Measurements from ENCODE around the gene SMC5.
"Not testable (repeated sequence)": the region's sequence is repeated elsewhere in the genome, so short reads cannot be mapped to it uniquely, and the experiment has no call there.

Gene SMC5

DNA sequence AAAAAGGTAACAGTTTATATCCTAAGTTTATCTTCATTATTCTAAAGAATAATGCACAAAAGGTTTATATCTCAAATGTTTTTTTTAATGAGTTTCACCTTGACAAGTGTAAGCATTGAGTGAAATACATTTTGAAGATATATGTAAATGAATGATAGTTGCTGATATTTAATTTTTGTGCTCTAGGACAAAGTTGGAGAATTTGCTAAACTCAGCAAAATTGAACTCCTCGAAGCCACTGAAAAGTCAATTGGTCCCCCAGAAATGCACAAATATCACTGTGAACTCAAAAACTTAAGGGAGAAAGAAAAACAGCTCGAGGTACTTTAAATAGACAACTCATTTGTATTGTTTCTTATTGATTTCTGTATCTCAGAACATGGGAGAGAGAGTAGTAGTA is 19.5 kb downstream of the SMC5 start:
- DNase-seq = no peak

DNA sequence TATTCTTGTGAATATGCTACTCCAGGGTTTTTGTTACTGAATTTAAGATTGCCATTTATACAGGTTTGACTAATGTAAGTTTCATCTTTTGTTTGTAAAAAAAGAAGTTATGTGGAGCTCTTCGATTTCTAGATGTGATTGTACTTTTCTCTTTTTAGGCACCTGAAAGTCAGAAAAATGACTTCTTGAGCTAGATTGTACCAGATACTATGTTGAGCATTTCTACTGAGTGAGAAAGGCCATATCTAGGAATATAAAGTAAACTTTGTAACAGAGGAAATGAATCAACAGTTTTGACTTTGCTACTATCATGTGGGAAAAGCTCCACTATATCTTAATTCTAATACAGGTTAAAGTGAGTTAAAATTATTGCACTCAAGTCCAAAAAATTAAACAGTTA is 25.1 kb downstream of the SMC5 start:
- no peak for DNase-seq

DNA sequence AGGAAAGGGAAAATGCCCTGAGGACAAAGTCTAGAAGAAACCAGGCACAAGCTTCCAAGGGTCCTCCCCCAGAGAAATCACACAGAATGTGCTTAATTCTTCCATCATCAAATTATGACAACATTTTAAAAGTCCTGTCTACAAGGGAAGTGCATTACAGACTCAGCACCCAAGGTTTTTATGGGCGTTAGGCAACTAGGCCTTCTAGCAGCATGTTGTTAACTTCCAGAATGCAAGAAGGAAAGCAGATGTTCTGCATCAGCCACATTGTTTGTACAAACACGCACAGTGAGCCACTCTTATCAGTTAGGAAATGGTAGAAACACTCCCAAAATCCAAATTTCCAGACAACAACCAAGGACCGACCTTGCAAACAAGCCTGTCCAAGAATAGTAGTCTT is 26.5 kb downstream of the SMC5 start:
- no peak for DNase-seq

DNA sequence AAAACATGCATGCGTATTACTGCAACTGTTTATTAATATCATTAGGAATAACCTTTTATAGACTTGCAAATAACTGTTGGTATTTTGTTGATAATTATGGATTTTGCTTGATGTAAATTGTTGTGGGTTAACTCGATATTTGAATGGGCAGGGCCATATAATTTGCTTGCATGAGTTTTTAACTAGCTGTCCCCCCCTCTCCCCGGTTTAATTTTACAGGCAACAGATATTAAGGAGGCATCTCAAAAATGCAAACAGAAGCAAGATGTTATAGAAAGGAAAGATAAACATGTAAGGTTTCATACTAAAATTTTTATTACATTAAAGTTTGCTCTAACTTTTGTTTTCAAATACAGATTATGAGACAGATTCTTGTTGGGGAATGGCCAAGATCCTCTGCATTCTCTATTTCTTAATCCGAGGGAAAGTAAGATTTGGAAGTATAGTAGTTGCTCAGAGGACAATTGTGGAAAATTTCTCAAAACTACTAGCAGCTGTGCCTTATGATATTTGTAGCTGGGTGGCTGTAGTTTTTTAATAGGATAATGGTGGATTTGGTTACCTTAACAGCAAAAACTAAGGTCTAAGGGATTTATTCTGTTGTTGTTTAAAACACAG is 27.3 kb downstream of the SMC5 start:
- DNase-seq = no peak

DNA sequence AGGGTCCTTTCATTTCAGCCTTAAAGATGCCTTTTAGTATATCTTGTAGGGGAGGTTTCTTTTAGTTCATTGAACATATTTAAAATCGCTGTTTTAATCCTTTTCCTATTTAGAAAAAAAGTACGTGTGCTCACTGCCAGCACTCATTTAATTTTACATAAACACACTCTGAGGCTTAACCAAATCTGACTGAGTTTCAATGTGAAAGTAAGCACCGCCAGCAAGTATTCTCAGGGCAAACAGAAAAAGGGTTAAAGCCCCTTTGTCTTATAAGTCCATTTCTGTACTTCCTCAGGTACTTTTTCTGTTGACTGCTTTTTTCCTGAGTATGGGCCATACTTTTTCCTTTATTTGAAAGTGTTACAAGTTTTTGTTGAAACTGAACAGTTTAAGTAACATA is 31.8 kb downstream of the SMC5 start:
- DNase-seq = no peak

DNA sequence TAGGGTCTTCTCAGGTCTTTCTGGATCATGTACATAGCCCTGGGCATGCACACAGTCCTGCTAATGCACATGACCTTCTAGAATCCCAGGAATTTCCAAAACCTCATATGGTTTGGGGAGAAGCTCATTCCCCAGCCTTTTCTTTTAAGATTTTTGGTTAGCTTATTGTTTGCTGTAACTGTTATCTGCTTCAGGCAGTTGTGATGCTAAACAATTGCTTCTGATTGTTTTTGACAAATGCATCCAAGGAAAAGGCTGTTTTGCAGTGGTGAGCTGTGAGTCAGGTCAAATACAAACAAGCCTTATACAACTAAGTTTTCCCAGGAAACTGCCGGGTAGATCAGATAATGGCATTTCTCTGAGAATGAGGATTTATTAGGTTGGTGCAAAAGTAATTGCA is 32.7 kb downstream of the SMC5 start:
- DNase-seq = no peak

DNA sequence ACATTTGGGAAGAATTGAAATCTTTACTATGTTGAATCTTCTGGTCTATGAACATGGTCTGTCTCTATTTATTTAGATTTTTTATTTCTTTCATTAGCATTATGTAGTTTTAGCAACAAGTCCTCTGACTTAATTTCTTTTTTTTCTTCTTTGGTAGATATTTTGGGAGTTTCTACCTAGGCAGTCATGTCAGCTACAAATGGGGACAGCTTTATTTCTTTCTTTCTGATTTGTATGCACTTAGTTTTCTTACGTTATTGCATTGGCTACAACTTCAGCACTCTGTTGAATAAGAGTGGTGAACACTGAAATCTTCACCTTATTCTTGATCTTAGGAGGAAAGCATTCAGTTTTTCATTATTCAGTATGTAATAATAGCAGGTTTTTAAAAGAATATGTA is 33.5 kb downstream of the SMC5 start:
- no peak for DNase-seq

DNA sequence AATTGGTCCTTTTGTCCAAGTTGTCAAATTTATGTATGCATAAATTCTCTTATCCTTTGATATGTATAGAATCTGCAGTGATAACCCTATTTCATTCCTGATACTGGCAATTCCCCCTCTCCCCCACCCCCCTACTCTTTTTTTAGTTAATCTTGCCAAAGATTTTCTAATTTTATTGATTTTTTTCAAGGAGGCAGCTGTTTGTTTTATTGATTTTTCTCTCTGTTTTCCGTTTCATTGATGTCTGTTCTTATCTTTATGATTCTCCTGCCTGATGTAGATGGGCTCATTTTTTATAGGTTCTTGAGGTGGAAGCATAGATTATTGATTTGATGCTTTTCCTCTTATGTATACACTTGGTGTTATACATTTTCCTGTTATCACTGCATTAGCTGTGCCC is 34.4 kb downstream of the SMC5 start:
- DNase-seq = no peak

DNA sequence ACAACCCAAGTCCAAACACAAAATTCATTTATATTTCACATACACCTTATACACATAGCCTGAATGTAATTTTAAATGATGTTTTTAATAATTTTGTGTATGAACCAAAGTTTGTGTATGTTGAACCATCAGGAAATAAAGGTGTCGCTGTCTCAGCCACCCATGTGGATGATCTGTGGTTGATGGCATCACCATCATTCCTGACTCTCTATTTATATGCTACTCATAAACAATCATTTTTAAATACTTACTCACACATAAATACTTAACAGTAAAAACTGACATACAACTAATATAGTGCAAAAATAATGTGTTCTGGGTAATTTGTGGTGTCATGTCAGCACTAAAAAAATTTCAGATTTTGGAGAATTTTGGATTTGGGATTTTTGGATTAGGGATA is 38.4 kb downstream of the SMC5 start:
- no peak for DNase-seq

DNA sequence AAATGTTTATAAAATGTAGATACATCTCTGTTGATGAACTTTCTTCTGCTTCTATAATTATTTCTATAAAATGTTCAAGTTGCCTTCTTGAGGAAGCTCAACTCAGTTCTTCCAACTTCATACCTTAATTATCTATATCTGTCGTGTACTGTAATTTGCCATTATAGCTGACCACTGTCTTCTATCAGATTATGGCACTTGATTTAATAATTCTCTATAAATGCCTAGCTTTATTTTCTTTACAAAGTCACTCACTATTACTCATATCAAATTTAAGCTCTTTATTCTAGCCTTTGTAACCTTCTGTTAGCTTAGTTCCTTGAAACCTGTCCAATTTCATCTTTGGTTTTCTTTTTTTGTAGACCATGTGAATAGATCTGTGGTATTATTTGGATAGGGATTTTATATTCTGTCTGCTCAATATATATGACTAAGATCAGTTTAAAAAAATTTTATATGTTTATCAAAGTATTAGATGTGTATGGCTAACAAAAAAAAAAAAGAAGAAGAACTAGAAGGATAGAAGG is 39.5 kb downstream of the SMC5 start:
- no peak for DNase-seq

DNA sequence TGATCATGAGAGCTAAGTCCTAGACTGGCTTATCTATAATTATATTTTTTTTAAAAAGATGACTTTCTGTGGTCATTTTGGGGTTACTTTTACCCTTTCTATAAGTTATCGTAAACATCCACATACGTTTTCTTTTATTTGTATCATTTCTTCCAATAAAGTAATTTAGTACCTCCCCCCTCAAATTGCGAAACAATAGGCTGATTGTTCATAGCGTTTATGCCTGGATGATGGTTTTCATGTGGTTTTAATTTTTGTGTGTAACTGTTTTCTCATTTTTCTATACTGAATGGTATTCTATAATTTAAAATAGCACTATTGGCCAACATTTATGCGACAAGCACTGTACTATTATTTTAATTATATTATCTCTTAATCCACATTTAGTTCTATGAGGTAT is 44.5 kb downstream of the SMC5 start:
- DNase-seq = no peak

DNA sequence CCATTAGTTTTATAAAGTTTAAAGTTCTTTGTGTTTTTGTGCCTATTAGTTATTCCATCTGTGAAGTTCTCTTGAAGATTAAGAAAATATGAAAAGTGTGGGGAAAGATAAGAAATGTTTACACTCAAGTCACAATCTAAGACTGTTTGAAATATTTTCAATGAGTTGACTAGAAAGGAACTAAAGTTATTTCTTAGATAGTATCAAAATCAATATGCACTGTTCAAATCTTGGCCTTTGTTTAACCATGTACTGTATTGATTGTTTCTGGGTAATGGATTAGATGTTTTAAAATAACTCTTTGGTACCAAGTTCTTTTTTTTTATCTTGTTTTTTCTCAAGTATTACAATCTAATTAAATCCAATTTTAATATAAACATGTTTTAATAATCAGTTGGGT is 46.0 kb downstream of the SMC5 start:
- no peak for DNase-seq

DNA sequence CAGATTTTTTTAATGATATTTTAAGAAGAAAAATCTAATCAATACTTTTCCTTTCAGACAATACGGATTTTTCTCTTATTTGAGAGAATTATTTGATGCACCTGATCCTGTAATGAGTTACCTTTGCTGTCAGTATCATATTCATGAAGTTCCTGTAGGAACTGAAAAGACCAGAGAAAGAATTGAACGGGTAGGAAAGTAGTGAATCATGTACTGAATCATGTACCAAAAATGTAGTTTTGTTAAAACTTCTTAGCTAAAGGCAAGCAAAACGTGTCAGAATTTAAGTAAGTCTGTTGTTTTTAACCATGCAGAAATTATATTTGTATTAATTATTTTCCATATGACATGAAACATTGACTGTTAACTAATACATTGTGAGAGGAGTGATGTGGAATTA is 56.6 kb downstream of the SMC5 start:
- DNase-seq = no peak

DNA sequence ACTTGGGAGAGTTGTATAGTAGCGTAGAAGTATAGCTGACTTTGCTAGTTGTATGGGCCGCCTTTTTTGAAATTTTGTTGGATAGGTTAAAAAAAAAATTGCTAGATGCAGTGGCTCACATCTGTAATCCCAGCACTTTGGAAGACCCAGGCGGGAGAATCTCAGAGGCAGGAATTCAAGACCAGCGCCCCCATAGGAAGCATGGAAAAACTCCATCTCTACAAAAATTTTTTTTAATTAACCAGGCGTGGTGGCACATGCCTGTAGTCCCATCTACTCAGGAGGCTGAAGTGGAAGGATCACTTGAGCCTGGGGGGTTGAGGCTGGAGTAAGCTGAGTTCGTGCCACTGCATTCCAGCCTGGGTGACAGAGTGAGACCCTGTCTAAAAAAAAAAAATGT is 59.2 kb downstream of the SMC5 start:
- no peak for DNase-seq

DNA sequence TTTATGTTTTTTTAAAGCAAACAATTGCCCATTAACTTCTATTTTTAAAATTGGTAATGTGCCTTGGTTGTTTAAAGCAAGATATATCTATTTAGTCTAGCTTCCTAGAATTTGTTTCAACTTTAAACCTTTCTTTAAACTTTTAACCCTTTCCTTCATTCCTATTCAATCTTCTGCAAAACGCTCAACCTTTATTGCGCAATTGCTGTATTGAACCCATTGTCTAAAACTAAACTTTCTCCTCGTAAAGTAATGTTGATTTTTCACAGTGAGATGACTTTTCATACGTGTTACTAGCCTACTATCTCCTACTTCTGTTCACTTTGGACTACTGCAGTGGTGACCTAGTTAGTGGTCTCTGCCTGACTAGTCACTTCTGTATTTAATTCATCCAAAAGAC is 63.3 kb downstream of the SMC5 start:
- no peak for DNase-seq

DNA sequence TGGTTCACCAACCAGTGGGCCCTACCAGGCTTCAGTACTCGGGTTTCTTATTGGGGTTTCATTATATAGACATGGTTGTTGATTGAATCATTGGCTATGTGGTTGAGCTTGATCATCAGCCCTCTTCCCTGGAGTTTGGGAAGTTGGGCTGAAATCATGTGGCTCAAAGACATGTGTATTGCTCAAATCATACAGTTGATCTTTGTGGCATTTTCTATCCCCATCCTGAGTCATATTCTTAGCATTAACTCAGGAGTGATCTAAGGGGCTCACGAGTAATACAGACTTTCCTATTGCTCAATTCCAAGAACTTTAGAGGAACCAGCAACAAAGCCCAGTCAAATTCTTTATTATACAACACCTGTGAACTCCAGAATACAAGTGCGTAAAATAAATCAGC is 66.2 kb downstream of the SMC5 start:
- no peak for DNase-seq

DNA sequence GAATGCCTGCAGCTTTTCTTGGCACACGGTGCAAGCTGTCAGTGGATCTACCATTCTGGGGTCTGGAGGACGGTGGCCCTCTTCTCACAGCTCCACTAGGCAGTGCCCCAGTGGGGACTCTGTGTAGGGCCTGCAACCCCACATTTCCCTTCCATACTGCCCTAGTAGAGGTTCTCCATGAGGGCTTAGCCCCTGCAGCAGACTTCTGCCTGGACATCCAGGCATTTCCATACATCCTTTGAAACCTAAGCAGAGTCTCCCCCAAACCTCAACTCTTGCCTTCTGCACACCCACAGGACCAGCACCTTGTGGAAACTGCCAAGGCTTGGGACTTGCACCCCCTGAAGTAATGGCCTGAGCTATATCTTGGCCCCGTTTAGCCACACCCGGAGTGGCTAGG is 69.8 kb downstream of the SMC5 start:
- not testable (repeated sequence) for DNase-seq

DNA sequence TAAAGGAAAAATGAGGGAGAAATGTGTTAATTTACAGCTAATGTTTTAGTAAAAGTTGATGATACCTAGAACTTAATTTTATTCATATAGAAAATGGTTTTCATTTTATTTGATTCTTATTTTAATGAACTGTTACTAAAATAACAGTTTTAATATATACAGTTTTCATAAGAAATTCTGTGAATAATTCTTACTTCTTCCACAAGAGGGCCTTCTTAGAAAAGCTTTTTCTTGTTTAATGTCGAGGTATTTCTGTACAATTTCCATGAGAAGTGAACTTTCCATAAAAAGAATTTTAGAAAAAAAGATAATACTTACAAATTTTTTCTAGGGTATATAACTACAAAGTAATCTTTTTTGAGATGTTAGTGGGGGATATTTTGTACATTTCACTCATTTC is 81.8 kb downstream of the SMC5 start:
- no peak for DNase-seq

DNA sequence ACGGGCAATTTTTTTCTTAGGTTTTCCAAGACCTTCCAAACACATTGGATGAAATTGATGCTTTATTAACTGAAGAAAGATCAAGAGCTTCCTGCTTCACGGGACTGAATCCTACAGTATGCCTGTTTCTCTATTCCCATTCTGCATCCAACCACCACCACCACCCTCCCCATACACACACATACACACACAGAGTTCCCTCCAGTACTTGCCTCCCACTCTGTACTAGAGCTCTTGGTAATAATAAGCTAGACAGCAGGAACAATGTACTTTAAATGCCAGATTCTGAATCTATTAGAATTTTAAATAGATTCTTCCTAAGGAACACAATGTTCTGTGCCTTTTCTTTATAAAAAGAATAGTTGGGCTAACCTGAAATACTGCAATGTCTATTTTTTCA is 88.3 kb downstream of the SMC5 start:
- DNase-seq = no peak

DNA sequence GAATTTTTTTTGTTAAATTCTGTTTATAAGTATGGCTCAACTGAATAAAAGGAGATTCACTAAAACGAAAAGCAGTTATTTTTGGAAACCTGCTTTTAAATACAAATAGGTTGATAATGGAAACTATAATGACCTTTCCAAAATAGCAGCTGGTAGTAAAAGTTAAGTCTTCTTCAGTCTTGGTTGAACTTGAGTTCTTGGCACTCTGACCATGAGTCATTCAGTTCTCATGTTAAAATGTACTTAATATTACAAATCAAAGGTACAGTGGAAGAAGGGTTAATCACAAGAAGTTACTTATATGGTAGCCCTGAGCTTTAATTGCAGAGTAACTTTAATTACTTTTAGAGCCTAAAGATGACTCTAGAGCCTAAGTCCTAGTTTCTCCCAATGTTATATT is 93.6 kb downstream of the SMC5 start:
- no peak for DNase-seq

DNA sequence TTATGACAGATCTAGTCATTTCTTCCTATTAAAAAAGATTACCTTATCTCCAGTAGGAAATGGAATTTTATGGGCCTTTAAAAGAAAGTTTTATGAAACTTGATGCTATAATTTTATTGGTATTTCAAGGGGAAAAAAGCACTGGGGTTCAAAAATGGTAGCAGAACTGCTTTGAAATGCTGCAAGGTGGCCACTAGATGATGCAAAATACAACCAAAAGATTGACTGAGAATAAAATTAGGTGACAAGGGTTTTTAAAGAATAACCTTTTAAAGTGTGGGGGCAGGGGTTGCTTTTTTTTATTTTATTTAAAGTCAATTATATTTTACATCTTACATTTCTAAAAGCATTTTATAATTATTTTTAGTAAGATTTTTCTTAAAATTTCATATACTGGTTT is 94.0 kb downstream of the SMC5 start:
- no peak for DNase-seq

DNA sequence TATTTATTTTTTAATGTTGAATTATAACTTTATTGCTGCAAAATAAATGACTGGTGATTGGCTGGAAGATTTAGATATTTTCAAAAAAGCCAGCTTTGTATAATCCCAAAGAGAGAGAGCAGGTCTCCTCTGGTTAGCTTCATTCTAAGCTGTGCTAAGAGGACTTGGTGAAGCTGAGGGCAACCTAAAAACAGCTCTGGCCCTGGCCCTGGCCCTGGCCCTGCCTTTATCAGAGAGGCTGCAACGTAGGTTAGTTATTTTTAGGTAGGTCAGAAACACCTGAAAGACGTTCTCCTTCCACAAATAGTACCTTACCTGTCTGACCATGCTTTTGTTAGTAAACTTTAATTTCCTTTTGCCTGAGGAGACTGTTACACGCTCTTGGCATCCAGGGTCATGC is 97.0 kb downstream of the SMC5 start:
- no peak for DNase-seq

DNA sequence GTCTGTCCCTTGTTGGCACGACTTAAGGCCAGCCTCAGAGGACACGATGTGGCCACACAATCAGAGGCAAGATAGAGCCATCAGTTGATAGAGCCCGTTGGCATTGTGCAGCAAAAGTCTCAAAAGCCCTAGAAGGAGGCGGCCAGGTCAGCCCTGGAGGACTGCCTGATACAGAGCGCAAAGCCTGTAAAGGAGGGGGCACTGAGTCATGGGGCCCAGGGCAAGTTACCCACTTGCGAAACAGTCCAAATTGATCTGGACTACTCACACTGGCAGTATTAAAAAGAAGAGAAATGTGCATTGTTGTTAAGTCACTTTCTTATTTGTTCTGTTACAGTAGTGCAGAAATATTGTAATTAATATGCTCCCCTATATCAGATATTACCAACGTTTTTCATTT is 104.2 kb downstream of the SMC5 start:
- DNase-seq = no peak

DNA sequence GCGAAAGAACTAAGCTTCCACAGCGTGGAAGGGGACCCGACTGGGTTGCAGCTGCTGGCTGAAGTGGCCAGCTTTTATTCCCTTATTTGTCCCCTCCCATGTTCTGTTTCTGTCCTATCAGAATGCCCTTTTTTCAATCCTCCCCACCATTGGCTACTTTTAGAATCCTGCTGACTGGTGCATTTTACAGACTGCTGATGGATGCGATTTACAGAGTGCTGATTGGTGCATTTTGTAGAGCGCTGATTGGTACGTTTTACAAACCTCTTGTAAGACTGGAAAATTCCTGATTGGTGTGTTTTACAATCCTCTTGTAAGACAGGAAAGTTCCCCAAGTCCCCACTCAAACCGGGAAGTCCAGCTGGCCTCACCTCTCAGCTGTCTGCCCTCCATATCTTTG is 105.0 kb downstream of the SMC5 start:
- DNase-seq = no peak

DNA sequence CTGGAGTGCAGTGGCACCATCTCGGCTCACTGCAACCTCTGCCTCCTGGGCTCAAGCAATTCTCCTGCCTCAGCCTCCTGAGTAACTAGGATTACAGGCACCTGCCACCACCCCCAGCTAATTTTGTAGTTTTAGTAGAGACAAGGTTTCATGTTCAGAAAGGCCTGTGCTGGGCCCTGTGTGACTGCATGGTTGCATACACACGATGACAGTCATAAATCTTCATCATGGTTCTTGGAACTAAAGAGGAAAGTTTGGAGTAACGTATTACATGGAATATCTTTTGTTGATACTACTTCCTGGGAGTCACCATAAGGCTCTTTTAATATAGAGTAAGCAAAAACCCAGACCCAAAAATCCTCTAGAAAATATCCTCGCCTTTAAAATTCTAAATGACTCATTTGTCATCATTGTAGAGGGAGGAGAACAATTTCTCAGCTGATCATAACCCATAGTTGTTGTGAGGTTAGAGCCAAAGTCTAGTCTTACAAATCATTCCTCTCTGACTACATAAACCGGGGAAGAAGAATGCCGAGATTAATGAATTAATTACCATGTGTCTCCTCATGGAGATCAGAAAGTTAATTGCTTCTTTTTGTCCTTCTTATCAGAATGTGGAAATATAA is 108.6 kb downstream of the SMC5 start:
- no peak for DNase-seq

Measured in stimulated activated naive CD4-positive, alpha-beta T cell treated with Interleukin-2 at 50 U/mL for 16 hours (primary cell).